Stimulated activated CD4-positive, alpha-beta T cell treated with anti-CD3 and anti-CD28 coated beads, Interleukin-1b, Interleukin-23, amount 100 ng/mL, for 24 hours (primary cell): ENCODE measurements around the gene ZZZ3.
"Not testable (repeated sequence)": the region's sequence is repeated elsewhere in the genome, so short reads cannot be mapped to it uniquely, and the experiment has no call there.

Experiments used
- DNase-seq, 4 experiments: peaks; one replicate each; pipeline ENCODE4 v3.0.0-alpha.2; 2020; ENCODE audit warnings: low read depth in 4 of 4, low spot score in 1 of 4

Gene ZZZ3

DNA sequence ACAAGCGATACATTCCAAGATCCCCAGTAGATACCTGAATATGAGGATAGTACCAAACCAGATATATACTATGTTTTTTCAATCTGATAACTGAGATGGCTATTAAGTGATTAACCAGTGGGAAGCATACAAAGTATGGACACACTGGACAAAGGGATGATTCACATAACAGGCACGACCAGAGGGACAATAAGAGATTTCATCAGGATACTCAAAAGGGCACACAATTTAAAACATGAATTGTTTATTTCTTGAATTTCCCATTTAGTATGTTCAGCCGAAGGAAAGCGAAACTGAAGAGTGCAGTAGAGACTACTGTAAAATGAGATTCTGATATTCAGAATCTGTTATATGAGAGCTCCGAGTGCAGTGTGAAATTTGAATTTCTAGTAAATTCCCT lies 10.6 kb downstream of the ZZZ3 start:
- no peak for DNase-seq

DNA sequence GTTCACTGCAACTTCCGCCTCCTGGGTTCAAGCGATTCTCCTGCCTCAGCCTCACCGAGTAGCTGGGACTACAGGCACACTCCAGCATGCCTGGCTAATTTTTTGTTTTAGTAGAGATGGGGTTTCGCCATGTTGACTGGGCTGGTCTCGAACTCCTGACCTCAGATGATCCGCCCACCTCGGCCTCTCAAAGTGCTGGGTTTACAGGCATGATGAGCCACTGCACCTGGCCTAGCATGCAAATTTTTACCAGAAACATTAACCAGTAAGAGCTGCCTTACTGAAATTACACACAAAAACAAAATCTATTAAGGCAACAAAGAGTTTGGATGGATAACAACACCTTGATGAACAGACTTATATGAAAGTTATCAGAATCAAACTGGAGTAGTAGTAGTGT lies 12.1 kb downstream of the ZZZ3 start:
- DNase-seq, result no peak

DNA sequence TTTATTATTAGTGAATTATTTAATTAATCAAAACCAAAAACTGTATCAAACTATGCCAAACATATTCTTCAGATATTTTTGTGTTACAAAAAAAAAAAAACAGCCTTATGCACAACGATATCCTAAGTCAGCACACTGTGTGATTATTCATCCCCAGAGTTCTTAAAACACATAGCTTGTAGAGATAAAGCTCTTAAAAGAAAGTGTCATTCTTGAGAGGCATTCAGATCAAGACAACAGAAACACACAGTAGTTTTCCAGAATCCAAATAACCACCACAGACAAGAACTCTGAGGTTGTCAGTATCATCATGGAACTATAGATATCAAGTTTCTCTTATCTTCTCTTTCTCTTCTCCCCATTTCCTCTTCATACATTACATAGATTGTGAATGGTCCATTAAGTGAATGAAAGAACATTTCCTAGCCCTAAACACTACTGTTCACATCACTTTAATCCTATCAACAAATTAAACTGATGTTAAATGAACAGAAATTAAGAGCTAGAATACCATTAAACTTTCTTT lies 13.5 kb downstream of the ZZZ3 start:
- no peak for DNase-seq

DNA sequence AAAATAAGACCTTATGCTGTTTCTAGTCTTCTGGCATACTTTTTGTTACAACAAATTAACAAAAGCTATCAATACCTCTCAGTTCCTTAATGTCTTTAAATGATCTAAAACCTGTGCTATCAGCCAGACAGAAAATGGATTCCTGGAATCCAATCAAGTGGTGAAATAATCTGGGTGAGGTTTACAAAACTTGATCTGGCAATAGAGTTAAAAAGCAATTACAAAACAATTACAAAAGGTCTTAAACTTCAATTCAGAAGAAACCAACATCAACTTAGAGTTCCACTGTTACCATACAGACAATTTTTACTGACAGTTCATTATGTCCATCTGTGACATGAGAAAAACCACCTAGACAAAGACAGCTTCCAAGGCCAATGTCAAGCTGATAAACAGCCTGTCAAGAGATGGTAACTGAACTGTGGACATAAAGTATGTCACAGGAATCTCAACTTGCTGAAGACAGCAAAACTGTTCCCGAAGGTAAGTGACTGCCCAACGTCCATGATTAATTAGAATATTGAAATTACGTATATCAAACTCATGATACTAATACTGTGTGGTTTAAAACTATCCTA lies 17.4 kb downstream of the ZZZ3 start:
- DNase-seq, result no peak

DNA sequence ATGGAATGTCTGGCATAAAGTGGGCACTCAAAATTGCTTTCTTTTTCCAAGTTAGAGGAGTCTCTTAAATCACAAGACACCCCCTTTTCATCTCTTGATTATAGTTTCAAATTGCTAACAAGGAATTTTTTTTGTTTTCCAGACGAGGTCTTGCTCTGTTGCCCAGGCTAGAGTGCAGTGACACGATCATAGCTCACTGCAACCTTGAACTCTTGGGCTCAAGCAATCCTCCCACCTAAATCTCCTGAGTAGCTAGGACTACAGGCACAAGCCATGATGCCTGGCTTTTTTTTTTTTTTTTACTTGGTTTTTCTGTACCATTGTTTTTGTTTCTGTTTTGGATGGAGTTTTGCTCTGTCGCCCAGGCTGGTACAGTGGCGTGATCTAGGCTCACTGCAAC lies 20.8 kb downstream of the ZZZ3 start:
- no peak for DNase-seq

DNA sequence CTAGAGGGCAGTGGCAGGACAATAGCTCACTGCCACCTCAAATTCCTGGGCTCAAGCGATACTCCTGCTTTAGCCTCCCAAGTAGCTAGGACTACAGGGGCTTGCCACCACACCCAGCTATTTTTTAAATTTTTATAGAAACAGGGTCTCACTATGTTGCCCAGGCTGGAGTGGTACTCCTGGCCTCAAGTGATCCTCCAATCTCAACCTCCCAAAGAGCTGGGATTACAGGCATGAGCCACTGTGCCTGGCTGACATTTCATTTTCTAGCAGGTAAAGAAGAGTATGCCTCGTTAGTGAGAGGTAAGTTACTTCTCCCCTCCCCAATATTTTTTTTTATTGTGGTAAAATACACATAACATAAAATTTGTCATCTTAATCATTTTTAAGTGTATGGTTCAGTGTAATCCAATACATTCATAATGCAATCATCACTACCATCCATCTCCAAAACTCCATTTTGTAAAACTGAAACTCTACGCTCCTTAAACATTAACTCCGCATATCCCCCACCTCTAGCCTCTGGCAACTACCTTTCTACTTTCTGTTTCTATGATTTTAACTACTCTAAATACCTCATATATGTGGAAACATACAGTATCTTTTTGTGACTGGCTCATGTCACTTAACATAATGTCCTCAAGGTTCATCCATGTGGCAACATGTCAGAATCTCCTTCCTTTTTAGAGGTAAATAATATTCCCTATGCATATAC lies 22.4 kb downstream of the ZZZ3 start:
- DNase-seq, result no peak

DNA sequence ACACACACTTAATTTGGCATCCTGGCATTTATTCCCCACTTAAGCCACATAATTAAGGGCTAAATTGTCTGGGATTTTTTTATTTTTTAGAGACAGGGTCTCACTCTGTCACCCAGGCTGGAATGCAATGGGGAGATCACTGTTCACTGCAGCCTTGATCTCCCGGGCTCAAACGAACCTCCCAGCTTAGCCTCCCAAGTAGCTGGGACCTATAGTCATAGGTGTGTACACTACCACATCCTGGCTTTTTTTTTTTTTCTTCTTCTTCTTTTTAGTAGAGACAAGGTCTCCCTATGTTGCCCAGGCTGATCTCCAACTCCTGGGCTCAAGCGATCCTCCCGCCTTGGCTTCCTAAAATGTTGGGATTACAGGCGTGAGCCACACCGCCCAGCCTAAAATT lies 24.2 kb downstream of the ZZZ3 start:
- no peak for DNase-seq

DNA sequence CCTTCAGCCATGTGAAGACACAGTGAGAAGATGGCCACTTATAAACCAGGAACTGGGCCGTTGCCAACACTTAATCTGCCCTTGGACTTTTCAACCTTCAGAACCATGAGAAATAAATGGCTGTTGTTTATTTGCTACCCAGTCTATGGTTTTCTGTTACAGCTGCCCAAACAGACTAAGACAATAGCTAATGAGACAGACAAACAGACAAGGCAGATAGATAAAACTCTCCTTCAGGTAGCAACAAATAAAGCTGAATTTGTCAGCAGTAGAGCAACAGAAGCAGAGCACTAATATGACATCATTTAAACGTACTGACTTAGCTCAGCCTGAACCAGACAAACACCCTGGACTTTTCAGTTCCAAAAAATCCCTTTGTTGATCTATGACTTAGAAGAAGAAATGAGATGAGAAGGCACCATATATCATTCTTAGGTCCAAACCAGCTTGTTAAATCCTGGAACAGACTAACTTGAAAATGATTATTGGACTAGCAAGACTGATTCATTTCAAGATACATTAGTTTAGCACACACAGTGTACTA lies 27.0 kb downstream of the ZZZ3 start:
- no peak for DNase-seq

DNA sequence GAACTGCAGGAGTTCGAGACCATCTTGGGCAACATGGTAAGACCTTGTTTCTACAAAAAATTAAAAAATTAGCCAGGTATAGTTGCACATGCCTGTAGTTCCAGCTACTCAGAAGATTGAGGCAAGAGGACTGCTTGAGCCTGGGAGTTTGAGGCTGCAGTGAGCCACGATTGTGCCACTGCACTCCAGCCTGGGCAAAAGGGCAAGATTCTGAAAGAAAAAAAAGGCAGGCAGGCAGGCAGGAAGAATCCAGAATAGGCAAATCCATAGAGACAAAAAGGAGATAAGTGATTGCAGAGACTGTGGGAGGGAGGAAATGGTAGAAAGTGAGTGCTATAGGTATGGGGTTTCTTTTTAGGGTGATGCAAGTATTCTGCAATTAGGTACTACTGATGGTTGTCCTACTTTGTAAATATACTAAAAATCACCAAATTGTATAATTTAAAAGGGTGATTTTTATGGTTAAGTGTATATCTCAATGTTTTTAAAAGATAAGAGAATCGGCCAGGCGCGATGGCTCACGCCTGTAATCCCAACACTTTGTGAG lies 29.4 kb downstream of the ZZZ3 start:
- no peak for DNase-seq

DNA sequence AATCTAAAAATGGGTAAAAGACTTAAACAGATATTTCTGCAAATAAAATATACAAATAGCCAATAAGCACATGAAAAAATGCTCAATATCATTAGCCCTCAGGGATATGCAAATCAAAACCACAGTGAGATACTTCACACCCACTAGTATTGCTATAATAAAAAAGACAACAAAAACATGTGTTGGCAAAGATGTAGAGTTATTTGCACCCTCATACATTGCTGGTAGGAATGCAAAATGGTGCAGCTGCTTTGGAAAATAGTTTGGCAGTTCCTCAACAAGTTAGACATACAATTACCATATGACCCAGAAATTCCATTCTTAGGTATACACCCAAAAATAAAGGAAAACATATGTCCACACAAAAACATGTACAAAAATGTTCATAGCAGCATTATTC lies 30.2 kb downstream of the ZZZ3 start:
- DNase-seq, result no peak

DNA sequence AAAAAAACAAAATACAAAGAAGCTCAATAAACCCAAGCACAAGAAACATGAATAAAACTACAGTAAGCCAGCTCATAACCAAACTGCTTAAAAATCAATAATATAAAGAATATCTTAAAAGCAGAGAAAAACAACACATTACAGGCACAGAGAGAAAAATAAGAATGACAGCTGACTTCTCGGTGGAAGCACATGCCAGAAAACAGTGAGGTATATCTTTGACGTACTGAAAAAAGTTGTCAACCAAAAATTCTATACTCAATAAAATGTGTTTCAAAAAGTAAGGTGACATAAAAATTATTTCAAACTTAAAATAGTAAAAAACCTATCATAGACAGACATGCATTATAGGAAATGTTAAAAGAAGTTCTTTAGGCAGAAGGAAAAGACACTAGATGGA lies 33.3 kb downstream of the ZZZ3 start:
- no peak for DNase-seq

DNA sequence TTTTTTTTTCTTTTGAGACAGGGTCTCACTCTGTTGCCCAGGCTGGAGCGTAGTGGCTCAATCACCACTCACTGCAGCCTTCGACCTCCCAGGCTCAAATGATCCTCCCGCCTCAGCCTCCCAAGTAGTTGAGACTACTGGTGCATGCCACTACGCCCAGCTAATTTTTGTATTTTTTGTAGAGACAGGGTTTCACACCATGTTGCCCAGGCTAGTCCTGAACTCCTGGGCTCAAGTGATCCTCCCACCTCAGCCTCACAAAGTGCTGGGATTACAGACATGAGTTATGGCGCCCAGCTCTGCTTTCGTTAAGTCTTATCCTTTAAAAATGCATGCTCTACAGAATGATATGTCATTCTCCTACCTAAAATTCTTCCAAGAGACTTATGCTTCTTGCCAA lies 36.2 kb downstream of the ZZZ3 start:
- DNase-seq, result not testable (repeated sequence)

DNA sequence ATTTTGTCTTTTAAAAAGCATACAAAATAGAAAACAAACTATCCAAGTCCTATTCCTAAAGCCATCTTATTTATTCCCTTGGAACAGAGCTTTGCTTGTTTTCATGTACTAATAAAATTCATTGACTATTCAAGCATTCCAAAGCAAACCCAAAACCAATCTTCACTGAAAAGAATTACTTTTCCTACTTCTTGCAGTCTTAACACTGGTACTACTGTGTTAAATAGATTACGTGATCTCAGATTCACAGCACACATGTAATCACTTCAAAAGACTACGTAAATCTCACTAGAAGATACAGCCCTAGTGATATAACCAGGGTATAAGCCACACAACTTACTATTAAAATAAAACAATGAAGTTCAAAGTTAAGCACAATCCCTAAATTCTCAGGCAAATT lies 39.0 kb downstream of the ZZZ3 start:
- DNase-seq, result no peak

DNA sequence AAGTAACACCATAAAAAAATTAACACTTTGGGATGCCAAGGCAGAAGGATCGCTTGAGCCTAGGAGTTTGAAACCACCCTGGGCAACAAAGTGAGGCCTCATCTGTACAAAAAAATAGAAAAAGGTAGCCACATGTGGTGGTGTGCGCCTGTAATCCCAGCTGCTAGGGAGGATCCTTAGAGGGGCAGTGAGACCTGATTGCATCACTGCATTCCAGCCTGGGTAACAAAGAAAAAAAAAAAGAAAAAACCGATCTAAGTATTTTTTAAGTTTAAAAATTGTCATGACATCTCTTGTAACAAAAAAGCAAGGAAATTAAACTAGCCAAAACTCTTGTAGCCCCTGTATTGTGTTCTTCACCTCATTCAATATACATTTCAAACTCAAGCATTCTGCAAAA lies 39.5 kb downstream of the ZZZ3 start:
- DNase-seq, result no peak

DNA sequence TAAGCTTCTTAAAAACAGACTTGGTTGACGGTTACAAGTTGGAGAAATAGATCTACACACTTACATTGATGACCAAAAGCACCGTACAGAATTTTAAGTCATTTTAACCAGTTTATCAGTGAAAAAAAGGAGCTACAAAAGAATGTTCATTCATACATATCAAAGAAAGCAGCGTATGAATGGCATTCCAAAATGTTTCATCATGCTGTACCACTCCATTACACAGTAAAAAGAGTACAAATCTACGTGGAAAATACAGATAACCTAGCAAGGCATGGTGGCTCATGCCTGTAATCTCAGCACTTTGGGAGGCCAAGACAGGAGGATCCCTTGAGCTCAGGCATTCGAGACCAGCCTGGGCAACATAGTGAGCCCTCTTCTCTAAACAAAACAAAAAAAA lies 40.3 kb downstream of the ZZZ3 start:
- no peak for DNase-seq

DNA sequence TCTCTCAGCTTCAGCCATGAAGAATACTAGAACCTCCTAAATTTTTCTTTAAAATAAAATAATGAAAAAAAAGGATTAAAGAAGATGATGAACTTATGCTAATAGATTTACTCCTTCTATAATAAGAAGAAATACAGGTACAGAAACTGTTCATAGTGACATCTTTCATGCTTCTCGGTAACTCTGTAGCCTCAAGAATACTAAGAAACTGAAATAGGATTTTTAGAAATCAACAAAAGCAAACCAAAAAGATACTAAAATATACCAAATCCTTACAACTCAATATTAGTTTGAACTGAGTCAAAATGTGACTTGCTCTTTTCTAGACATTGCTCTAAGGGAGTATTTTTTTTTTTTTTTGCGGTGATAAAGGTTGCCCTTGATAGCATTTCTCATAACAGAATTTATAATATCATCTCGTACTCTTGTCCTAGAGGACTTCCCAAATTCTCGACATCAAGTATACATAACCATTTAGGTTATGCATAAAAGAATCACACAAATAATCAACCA lies 42.8 kb downstream of the ZZZ3 start:
- no peak for DNase-seq

DNA sequence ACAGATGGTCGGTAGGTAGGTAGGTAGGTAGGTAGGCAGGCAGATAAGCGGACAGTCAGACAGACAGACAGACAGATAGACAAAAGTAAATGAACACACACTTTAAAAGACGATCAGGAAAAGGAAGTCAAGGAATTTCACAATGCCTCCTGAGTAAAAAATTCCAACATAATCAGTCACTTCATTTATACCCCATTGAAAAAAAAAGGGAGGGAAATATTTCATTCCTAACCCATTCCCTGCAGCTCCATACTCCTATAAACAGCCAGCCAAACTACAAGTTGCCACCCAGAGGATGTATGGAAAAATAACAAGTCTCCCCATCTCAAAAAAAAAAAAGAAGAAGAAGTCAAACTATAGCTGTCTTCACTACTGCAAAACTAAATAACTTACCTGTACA lies 43.4 kb downstream of the ZZZ3 start:
- DNase-seq, result no peak

DNA sequence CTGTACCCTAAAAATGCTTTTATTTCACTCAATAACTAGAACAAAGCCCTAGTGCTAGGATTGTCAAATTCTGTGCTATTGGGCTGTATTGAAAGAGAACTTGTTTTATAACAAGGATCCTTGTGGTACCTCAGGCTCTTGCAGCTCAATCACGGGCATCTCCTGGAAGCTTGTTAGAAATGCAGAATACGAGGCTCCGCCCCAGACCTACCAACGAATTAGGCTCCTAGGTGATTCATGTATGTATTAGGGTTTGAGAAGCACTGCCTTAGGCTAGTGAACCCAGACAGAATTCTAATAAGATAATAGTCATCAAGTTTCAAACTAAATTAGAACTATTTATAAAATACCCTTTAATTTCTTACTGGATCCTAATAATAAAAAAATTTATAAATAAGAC lies 45.6 kb downstream of the ZZZ3 start:
- no peak for DNase-seq
